A673 (cell line): ENCODE measurements around the gene APMAP.
"Not testable (repeated sequence)": the region's sequence is repeated elsewhere in the genome, so short reads cannot be mapped to it uniquely, and the experiment has no call there.

Experiments used
- CTCF ChIP-seq: fragments of 300-800, 200-600 bp; sonication (generic); conservative IDR thresholded peaks from 2 replicates; pipeline ENCODE4 v1.5.1; 2017; ENCODE audit warnings: low read depth, mild to moderate bottlenecking, antibody characterized with exemption, low read length, moderate library complexity, mixed read lengths
- EZH2 ChIP-seq: fragments of 200-600 bp; sonication (generic); IDR thresholded peaks from 2 replicates; pipeline ENCODE4 v1.6.1; 2017; ENCODE audit warnings: borderline replicate concordance, low read depth, mild to moderate bottlenecking, mixed read lengths, antibody characterized with exemption, low read length; ENCODE audit not compliant: poor library complexity, severe bottlenecking

- TF ChIP-seq CTCF, EZH2: not testable (repeated sequence)
Observed at GRCh38 chr20:24929867-24930723, 62.5 kb downstream of the APMAP start.
